PC-9 (cell line): Measurements from ENCODE around the gene B3GAT3. TPM values are rescaled to one million over a fixed set of nuclear protein-coding genes. Genes with fewer than 3 reads are reported as not detected.

Source experiments
- BruUV-seq: library from RNA; stranded (reverse); fragments of 400-500 nt; replicated peaks from 2 replicates; lab custom pipeline; 2021; lab: Mats Ljungman, UMichigan
- CTCF ChIA-PET: fragments of 300-600 bp; sonication (Branson Sonifier 250); formaldehyde crosslinking; loops from one replicate; lab custom pipeline; 2022; ENCODE audit warnings: antibody characterized with exemption; lab: Charles Lee
- POLR2A ChIA-PET: fragments of 300-600 bp; sonication (Branson Sonifier 250); formaldehyde crosslinking; loops from one replicate; lab custom pipeline; 2022; ENCODE audit warnings: antibody characterized with exemption; ENCODE audit not compliant: unreplicated experiment; lab: Charles Lee
- DNase-seq, 2 experiments: peaks; one replicate each; pipeline versions ENCODE4 v3.0.0 to v3.0.0-alpha.2; 2015 to 2022; ENCODE audit warnings: mixed read lengths in 1 of 2
- H2AFZ ChIP-seq: fragments of 200-600 bp; sonication (generic); 2 replicates; pipeline ENCODE4 v1.8.1; 2017; ENCODE audit warnings: antibody characterized with exemption
- H3F3A ChIP-seq: fragments of 200-600 bp; sonication (generic); 2 replicates; pipeline ENCODE4 v1.8.1; 2017; ENCODE audit warnings: antibody characterized with exemption, mild to moderate bottlenecking, low read depth; ENCODE audit not compliant: insufficient read depth
- H3K27ac ChIP-seq: fragments of 200-600 bp; sonication (generic); 2 replicates; pipeline ENCODE4 v1.6.1; 2016; ENCODE audit warnings: mixed run types
- H3K27me3 ChIP-seq: fragments of 200-600 bp; sonication (generic); 2 replicates; pipeline ENCODE4 v1.6.1; 2016; ENCODE audit warnings: low read depth, mixed run types; ENCODE audit not compliant: insufficient read depth
- H3K36me3 ChIP-seq: fragments of 200-600 bp; sonication (generic); 2 replicates; pipeline ENCODE4 v1.6.1; 2016; ENCODE audit warnings: low read depth, mixed run types
- H3K4me1 ChIP-seq: fragments of 200-600 bp; sonication (generic); replicated peaks from 2 replicates; pipeline ENCODE4 v1.6.1; 2016; ENCODE audit warnings: mixed run types; ENCODE audit not compliant: insufficient read depth
- H3K4me2 ChIP-seq: fragments of 200-600 bp; sonication (generic); 2 replicates; pipeline ENCODE4 v1.6.1; 2017; ENCODE audit warnings: mixed run types
- H3K4me3 ChIP-seq: fragments of 200-600 bp; sonication (generic); 2 replicates; pipeline ENCODE4 v1.6.1; 2016; ENCODE audit warnings: mixed run types
- H3K79me2 ChIP-seq: fragments of 200-600 bp; sonication (generic); 2 replicates; pipeline ENCODE4 v1.6.1; 2017; ENCODE audit warnings: low read depth, mixed run types
- H3K9me2 ChIP-seq: fragments of 200-600 bp; sonication (generic); 2 replicates; pipeline ENCODE4 v1.8.1; 2017; ENCODE audit warnings: mild to moderate bottlenecking; ENCODE audit not compliant: insufficient read depth
- H3K9me3 ChIP-seq: fragments of 200-600 bp; sonication (generic); 2 replicates; pipeline ENCODE4 v1.8.1; 2016; ENCODE audit warnings: low read depth; ENCODE audit not compliant: insufficient read depth
- H4K20me1 ChIP-seq: fragments of 200-600 bp; sonication (generic); 2 replicates; pipeline ENCODE4 v1.8.1; 2017; ENCODE audit not compliant: insufficient read depth
- CTCF ChIP-seq: fragments of 200-600 bp; sonication (generic); conservative IDR thresholded peaks from 2 replicates; pipeline ENCODE4 v1.6.1; 2017; ENCODE audit warnings: mixed run types, antibody characterized with exemption, mild to moderate bottlenecking, moderate library complexity
- EZH2 ChIP-seq: fragments of 200-600 bp; sonication (generic); IDR thresholded peaks from 2 replicates; pipeline ENCODE4 v1.8.0; 2017; ENCODE audit warnings: antibody characterized with exemption, low read depth
- intact Hi-C: fragments of 100-400 bp; cut with micrococcal nuclease; formaldehyde crosslinking; loops from one replicate; pipeline ENCODE4 v1.10.0; 2022; ENCODE audit not compliant: unreplicated experiment
- total RNA-seq: library from RNA; stranded (reverse); gene quantifications from 2 replicates; pipeline ENCODE4 v1.2.3, GENCODE V29; 2021

Gene B3GAT3
- total RNA-seq, 1 experiment from 2014 or later: 38.9 TPM

- H3K4me1 ChIP-seq: peaks cover 8% of the 10 kb centered on the region
- no peaks in the 10 kb centered on the region for H3K27me3 ChIP-seq
- H3K79me2 ChIP-seq: peaks cover 19% of the 10 kb centered on the region
- intact Hi-C loops: no loop called here
- BruUV-seq: no TSS peak
- H3K4me3 ChIP-seq: no peak overlapping the region
- no peaks in the 10 kb centered on the region for H3K9me3 ChIP-seq
- ChIA-PET POLR2A (interaction anchor here (0.7 kb wide), 1 partner anchor 8 kb away, joined by 3 read pairs; no protein-coding TSS in a partner anchor), CTCF (no interaction called here)
- H3K27ac ChIP-seq: no peak overlapping the region
- H3F3A ChIP-seq: peaks cover 37% of the 10 kb centered on the region
- no peak overlapping the region for H2AFZ ChIP-seq
- no peak for DNase-seq
- no peaks in the 10 kb centered on the region for H3K9me2 ChIP-seq
- no peaks in the 10 kb centered on the region for H4K20me1 ChIP-seq
- no peak overlapping the region for H3K4me2 ChIP-seq
- H3K36me3 ChIP-seq: 0 out of 2 replicates have a peak, but pooled peaks cover 2% of the 10 kb centered on the region
- TF ChIP-seq CTCF (no peak), EZH2 (no peak)
Observed at GRCh38 chr11:62604460-62605120, 17.2 kb downstream of the B3GAT3 start.

GRCh38 chr11:62603776-62604299 is 17.9 kb downstream of the B3GAT3 start:
- Histone ChIP-seq H3K4me2 (no peak overlapping the region), H3F3A (peaks cover 42% of the 10 kb centered on the region), H3K79me2 (peaks cover 26% of the 10 kb centered on the region), H3K4me3 (no peak overlapping the region), H3K9me3 (no peaks in the 10 kb centered on the region), H4K20me1 (no peaks in the 10 kb centered on the region), H3K27ac (no peak overlapping the region), H3K36me3 (0 out of 2 replicates have a peak, but pooled peaks cover 2% of the 10 kb centered on the region), H3K4me1 (peaks cover 14% of the 10 kb centered on the region), H3K27me3 (no peaks in the 10 kb centered on the region), H3K9me2 (no peaks in the 10 kb centered on the region), H2AFZ (no peak overlapping the region)
- TF ChIP-seq EZH2 (no peak), CTCF (no peak)
- ChIA-PET POLR2A (no interaction called here), CTCF (interaction anchor here (0.9 kb wide), 1 partner anchor 8 kb away, joined by 3 read pairs; no protein-coding TSS in a partner anchor)
- no peak for DNase-seq
- intact Hi-C loops: no loop called here
- no TSS peak for BruUV-seq

GRCh38 chr11:62603072-62603408 is 18.7 kb downstream of the B3GAT3 start:
- Histone ChIP-seq H3K4me2 (no peak overlapping the region), H3K9me2 (no peaks in the 10 kb centered on the region), H4K20me1 (no peaks in the 10 kb centered on the region; the same call in 1 of the 2 replicates), H3K27ac (no peak overlapping the region), H3K27me3 (no peaks in the 10 kb centered on the region), H2AFZ (no peak overlapping the region), H3K4me1 (peaks cover 17% of the 10 kb centered on the region), H3F3A (peaks cover 49% of the 10 kb centered on the region), H3K9me3 (no peaks in the 10 kb centered on the region), H3K36me3 (peaks cover 7% of the 10 kb centered on the region), H3K79me2 (peaks cover 34% of the 10 kb centered on the region), H3K4me3 (no peak overlapping the region)
- TF ChIP-seq EZH2 (no peak), CTCF (no peak)
- DNase-seq: no peak
- ChIA-PET POLR2A (no interaction called here), CTCF (interaction anchor here (0.9 kb wide), 1 partner anchor 9 kb away, joined by 3 read pairs; no protein-coding TSS in a partner anchor)
- intact Hi-C loops: no loop called here
- BruUV-seq: no TSS peak
